NOMO-1 treated with dmso at 0.1 percent for 144 hours (cell line): ENCODE measurements around the gene USP25.

Source experiments
- DNase-seq: peaks from one replicate; lab custom pipeline; 2025; ENCODE audit not compliant: unreplicated experiment; lab: John Stamatoyannopoulos, UW

Gene USP25

DNA sequence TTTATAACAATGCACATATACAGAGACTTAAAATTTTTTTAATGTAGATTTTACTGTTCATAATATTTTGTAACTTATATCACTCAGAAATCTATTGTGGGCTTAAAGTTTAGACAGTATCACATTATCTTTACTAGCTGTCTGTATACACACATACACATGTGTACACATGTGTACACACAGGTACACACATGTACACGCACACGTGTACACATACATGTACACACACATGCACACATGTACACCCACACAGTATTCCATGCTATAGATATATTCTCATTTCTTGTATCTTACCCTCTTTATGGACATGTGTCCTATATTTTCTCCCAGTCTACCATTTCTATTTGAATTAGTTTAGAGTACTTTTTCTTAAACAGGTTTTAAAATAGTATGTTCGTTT lies 123.3 kb downstream of the USP25 start:
- no peak for DNase-seq

DNA sequence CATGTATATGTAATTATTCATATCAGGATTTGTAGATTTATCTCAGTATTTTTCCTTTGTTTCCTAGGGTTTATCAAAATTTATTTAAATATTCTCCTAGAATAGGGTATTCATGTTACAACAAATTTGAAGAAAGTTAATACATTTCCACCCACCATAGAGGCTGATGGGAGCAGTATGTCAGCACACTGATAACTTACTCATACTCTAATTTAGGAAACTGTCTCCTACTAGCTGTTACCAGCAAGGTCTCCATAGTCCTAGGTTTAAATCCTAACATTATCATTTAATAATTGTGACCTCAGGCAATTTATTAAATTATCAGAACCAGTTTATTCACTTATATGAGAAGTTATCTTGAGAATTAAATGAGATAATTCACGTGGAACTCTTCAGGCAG lies 127.0 kb downstream of the USP25 start:
- no peak for DNase-seq

DNA sequence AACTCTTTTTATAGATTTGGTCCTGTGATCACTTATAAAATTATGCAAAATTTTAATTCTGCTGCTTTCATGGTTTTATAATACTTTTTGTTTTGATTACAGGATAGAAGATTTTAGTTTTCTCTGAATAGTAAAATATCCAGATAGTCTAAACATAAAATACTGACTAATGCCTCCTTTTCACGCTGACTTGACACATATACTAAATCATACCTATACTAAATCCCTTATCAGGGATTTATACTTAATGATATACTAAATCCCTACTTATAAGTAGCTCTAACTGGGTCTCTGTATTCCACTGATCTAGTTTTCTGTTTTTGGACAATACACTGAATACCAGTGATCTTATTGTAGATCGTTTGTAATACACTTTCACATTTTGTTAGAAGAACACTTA lies 128.0 kb downstream of the USP25 start:
- DNase-seq, result no peak

DNA sequence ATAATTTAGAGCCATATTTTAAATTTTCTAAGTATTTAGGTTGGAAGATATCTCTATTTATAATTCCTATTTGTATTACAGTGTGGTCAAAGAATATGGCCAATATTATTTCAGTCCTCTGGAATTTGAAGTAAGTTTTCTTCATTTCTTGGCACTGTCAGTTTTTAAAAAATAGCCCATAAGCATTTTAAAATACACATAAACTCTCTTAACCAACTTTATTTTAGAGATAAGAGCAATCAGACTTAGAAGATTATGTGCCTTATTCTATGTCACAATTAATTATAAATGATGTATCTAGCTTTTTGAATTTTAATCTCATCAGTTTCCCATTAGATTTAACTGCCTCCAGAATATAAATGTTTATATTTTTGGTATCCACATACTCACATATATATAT lies 130.8 kb downstream of the USP25 start:
- no peak for DNase-seq

DNA sequence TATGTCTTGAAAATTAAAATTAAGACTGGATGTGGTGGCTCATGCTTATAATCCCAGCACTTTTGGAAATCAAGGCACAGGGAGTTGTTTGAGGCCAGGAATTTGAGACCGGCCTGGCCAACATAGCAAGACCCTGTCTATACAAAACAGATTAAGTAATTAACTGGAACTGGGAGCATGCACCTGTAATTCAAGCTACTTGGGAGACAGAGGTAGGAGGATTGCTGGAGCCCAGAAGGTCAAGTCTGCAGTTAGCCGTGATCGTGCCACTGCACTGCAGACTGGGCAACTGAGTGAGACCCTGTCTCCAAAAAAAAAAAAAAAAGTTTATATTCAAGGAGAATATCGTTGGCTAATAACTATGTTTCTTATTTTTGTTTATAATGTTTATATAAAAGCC lies 139.2 kb downstream of the USP25 start:
- DNase-seq, result no peak

DNA sequence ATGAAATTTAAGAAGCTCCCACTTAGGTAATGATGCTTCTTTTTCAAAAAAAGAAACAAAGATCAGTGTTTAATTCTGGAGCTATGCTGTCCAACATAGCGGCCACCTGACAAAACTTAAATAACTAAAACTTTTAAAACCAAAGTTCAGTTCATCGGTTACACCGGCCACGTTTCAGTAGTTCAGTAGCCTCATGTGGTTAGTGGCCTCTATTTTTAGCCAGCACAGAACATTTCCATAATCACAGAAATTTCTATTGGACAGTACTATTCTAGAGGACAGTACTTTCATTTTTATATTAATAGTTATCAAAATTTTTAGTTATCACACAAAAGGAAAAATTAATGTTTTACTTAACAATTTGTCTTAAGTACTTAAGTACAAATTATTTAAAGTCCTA lies 141.0 kb downstream of the USP25 start:
- no peak for DNase-seq

DNA sequence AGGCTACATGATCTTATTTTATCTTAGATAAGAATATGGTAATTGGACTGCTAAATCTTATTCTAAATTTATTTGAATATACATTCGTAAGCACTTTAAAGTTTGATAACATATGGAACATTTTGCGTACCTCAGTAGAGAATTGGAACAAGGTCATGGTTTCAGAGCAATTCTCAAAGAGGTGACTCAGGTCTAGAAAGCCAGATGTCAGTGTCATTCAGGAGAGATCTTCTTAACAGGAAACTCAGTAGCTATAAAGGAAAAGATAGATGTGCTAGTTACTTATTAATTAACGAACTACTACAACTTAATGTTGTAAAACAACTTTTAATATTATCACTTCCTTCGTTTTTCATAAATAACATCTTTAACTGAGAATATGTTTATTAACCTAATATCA lies 142.5 kb downstream of the USP25 start:
- DNase-seq, result no peak

DNA sequence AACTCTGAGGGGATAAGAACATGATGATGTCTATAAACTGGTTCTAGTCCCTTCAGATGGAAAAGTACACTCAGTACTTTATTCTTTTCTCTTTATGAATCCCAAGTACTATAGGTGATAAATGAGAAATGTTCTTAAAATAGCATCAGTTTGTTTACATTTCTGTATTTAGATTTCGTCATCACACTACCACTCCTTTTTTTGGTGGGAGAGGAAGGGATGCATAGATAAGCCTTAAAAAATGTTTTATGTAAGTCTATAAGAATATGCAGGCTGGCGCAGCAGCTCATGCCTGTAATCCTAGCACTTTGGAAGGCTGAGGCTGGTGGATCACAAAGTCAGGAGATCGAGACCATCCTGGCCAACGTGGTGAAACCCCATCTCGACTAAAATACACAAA lies 144.8 kb downstream of the USP25 start:
- no peak for DNase-seq

DNA sequence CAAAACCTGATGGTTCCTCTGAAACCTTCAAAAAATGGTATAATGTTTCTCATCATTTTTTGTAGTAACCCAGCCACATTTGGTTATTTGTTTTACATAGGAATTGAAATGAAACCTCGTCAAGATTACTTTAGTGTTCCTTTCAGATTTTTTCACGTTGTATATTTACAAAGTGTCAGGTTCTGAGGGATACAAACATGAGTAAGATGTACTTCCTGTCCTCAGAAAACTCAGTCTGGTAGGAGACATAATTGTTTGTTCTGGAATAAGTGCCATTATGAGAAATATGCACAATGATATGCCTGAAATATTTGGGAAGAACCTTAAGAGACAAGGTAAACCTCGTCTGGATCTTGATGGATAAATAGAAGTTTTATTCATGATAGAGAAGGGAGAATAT lies 145.5 kb downstream of the USP25 start:
- DNase-seq, result no peak

DNA sequence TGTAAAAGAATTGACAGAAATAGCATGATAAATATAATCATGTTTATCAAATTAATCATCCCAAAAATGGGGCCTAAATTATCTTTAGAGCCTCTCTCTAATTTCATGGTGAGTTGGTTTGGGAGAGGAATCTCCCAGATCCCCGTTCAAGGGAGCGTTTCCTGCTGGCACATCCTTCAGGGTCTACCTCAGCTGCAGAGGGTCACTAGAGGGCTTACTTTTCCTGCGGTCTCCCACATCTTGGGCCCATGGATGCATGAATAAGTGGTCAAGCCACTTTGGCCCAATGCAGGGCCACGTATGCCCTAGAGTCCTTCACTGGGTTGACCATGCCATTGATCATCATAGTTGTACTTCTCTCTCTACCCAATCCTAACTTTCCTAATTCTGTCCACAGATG lies 164.1 kb downstream of the USP25 start:
- DNase-seq, result no peak

DNA sequence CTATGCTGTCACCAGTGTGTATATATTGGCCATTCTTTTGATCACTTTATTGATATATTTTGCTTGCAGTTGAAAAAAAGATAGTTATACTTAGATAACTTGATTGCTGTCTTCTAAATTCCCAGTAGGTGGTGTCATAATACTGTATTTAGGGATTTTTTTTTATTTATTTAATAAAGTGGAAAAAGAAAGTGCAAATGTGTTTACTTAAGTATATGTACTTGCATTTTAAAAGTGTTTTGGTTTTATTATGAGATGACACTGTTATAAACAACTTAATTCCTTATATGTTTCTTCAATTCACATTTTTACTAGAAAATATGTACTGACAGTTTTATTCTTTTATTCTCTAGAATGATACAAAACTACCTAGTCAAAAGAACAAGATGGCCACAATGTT lies 164.8 kb downstream of the USP25 start:
- no peak for DNase-seq

DNA sequence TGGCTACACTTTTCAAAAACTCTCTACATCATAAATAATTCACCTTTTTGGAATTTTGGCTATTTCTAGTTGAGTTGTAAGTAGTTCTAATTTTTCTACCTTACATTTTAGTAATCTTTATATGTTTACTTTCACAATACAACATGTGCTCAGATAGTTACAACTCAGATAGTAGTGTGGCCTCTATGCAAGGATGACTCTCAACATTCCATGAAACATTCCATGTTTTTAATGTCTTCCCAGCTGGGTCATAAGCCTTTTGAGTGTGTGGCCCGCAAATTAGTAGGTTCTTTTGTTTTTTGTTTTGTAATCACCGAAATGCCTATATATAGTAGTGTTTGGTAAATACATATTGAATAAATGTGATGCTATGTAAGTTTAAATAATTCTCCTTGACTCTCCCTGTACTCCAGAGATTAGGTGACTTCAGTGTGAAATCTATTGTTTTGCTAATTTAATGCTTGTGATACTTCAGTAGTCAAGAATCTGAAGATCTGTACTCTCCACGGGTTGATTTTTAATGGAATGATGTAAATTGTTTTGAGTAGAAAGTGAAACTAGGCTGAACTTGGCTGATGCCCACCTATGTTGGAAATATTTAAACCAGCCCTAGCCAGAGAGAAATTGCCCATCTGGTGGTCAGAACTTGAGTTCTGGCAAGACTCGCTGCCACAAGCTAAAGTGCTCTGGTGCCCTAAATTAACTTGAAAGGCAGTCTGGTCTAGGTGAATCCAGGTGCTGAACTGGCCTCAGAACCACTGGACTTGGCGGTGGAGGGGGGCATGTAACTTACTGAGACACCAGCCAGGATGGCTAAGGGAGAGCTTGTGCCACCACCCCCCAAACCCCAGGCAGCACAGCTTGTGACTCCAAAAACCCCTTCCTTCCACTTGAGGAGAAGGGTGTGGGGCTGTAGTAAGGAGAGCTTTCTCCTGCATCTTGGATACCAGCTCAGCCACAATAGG lies 165.6 kb downstream of the USP25 start:
- no peak for DNase-seq

DNA sequence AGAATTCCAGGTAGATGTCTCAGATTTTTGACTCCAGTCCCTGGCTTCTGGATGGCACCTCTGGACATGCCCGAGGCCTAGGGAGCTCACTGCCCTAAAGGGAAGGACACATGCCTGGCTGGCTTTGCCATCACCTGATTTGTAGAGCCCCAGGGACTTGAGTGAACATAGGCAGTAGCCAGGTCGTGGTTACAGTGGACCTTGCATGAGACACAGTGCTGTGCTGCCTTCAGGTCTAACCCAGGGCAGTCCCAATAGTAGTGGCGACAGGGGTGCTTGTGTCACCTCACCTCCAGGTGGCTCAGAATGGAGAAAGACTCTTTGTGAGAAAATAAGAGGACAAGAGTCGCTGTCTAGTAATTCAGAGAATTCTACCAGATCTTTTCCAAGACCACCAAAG lies 166.7 kb downstream of the USP25 start:
- no peak for DNase-seq

DNA sequence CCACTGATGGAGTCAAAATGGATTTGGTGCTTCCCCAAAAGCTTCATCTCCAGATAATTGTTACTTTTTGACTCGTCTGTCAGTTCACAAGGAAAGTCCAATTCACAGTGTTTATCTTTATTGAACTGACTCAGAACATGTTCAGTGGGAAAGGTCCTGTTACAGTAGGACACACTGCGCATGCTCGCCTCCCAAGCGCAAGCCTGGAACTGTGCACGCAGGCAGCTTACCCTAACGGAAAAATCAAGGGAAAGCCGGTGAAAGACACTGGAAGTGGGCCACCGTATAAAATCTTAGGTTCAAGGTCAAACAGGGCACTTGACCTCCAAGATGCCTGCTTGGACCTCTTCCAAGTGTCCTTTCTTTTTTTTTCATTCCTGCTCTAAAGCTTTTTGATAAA lies 174.6 kb downstream of the USP25 start:
- DNase-seq, result no peak

DNA sequence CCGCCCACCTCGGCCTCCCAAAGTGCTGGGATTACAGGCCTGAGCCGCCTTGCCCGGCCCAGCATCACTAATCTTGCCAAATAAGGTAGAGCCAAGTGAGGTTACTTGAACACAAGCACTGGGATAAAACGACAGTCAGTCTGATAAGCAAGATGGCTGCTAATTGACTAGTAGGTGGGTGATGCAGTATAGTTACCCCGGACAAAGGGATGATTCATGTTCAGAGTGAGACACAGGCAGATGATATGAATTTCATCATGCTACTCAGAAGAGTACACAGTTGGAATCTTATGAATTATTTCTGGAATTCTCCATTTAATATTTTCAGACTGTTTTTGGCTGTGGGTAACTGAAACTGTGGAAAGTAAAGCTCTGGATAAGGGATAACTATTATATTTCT lies 178.4 kb downstream of the USP25 start:
- no peak for DNase-seq

DNA sequence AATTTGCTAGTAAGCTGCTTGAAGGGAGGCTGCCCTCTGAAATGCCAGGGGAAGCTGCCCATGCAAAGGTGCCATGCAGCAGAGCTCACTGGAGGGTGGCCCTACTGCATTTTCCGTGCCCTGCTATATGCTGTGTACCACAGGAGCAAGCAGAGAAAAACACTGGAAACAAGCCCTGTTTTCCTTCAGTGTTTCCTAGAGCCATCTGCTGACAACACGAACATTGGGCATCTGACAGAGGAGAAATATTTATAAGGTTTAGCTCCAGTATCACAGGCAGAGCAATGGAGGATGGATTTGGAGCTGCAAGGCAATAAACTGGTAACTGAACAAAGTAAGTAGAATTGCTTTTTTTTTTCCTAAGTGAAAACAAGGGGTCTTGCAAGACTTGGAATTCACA lies 198.4 kb downstream of the USP25 start:
- no peak for DNase-seq

DNA sequence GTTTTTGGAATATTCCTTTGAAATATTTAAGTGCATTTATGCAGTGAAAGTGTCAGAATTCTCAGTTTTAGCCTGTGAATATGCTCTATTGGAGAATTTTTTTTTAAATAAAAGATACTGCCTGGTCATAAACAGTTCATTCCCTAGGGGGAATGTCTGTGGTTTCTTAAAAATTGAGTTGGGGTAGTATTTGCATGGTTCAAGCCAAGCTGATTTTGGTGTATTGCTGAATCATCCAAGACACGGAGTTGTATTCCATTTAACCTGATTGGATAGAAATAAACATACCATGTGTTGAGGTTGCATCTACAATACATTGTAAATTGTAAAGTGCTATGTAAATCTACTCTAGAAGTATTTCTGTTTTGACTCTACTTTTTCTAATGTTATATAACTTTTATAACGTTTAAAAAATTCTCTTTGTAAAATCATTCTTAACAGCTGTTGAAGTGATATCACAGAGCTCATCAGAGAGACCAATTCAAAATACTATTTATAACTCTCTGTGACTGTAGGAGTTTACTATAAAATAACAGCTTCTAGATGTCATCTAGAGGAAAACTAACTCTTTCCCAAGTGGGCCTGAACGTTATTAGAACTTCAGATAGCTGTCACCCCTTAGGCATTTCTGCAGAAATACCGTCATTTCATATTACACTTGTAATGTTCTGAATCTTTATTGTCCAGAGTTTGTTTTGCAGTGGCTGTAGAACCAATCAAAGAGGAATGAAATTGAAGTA lies 199.1 kb downstream of the USP25 start:
- no peak for DNase-seq

DNA sequence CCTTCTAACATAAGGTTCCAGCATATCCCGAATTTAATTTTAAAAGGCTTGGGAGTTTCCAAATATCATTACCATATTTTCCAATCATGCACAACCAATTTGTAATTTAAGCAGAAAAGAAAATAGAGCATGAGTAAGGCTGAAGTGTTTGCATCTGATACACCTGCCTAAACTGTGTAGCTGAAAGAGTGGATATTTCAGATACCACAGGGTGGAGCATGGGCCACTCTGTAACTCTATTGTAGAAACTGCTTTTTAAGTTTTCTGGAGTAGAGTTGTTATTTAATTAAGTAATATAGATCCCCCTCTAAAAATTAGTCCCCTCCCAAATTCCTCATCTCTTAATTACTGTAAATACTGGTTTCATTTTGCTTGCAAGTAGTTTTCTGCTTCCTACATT lies 199.8 kb downstream of the USP25 start:
- DNase-seq, result no peak
